Heart right ventricle (tissue), 16 donors: ENCODE data around the gene GP2. TPM values are rescaled to one million over a fixed set of nuclear protein-coding genes. Genes with fewer than 3 reads are reported as not detected.

Experiments used
- ATAC-seq, 8 donors: fragments of 200-7000 bp; cut with Tn5 transposase; one replicate each; pipeline ENCODE4 v1.9.1; 2020; ENCODE audit warnings: mild to moderate bottlenecking in 8 of 8, moderate library complexity in 8 of 8, moderate number of reproducible peaks in 1 of 8
- DNase-seq, 2 donors: peaks; one replicate each; pipeline ENCODE4 v3.0.0-alpha.2; 2020
- H3K27ac ChIP-seq, 10 donors: fragments of 200-600 bp; sonication (generic) in 2 of 10; one replicate each; pipeline versions ENCODE4 v1.5.0 to v1.8.0; 2020 to 2022; ENCODE audit warnings: mild to moderate bottlenecking in 3 of 10
- H3K27me3 ChIP-seq, 7 donors: fragments of 200-600 bp; one replicate each; pipeline ENCODE4 v1.8.0; 2021 to 2022; ENCODE audit warnings: mild to moderate bottlenecking in 2 of 7
- H3K36me3 ChIP-seq, 9 donors: fragments of 200-600 bp; sonication (generic) in 1 of 9; one replicate each; pipeline versions ENCODE4 v1.5.0 to v1.8.0; 2020 to 2022; ENCODE audit warnings: mild to moderate bottlenecking in 2 of 9
- H3K4me1 ChIP-seq, 9 donors: fragments of 200-600 bp; sonication (generic) in 1 of 9; one replicate each; pipeline versions ENCODE4 v1.5.0 to v1.8.0; 2020 to 2022; ENCODE audit warnings: mild to moderate bottlenecking in 4 of 9
- H3K4me3 ChIP-seq, 10 donors: fragments of 200-600 bp; sonication (generic) in 2 of 10; one replicate each; pipeline versions ENCODE4 v1.5.0 to v1.8.0; 2020 to 2022; ENCODE audit warnings: mild to moderate bottlenecking in 7 of 10, moderate library complexity in 2 of 10
- H3K9me3 ChIP-seq, 11 donors: fragments of 200-600 bp in 10 of 11; sonication (generic) in 2 of 11; one replicate each; pipeline versions ENCODE4 v1.5.0 to v1.8.0; 2013 to 2022; ENCODE audit warnings: mild to moderate bottlenecking in 2 of 11, control low read depth in 1 of 11, moderate library complexity in 1 of 11
- CTCF ChIP-seq, 9 donors: fragments of 200-600 bp; sonication (generic) in 2 of 9; IDR thresholded peaks; one replicate each; pipeline versions ENCODE4 v1.5.0 to v1.8.0; 2021 to 2022; ENCODE audit warnings: antibody characterized with exemption in 9 of 9, mild to moderate bottlenecking in 5 of 9, moderate library complexity in 1 of 9
- WGBS, 2 donors: extraction: QIAGEN DNeasy Blood & Tissue Kit; methylation state at CpG; one replicate each; pipeline ENCODE4 v1.1.7; 2013; ENCODE audit warnings: inconsistent platforms in 1 of 2; 5-methylcytosine and 5-hydroxymethylcytosine counted together
- intact Hi-C, 10 donors: fragments of 100-400 bp; cut with DNase I; formaldehyde crosslinking; loops; one replicate each; pipeline versions ENCODE4 v1.11.1 to v1.14.2; 2022
- polyA plus RNA-seq, 2 donors: library from polyadenylated mRNA; stranded (reverse); fragments of 200-250 nt; gene quantifications; one replicate each; pipeline ENCODE4 v1.2.3, GENCODE V29; 2013
- total RNA-seq, 10 donors: library from RNA; stranded (reverse); fragmentation: NEBNext Ultra II Directional in 3 of 10; extraction: Animal tissue kit (Norgen Biotek cat#: 25700) in 3 of 10; gene quantifications; one replicate each; pipeline versions ENCODE4 v1.2.1 to v1.2.4, GENCODE V29; 2021 to 2023
- donor health status: Arrhythmogenic right ventricular cardiomyopathy.
- donor health status: ischemic (EF 13 %, LVEDD 7.1; RV severe dilation, severe dysfunction).
- donor health status: healthy with polysubstance abuse.
- donor health status: DM: no; HTN: yes; CAD: no.
- donor health status: DM: no; HTN: no; CAD: no.
- donor health status: ischemic (EF 25% LVEDD 6.9; RV normal size, moderate dysfunction).
- donor health status: ischemic (EF 25% LVEDD 5.7; RV mildly dilated, moderate dysfunction).
- donor health status: healthy.
- donor health status: DM: yes; HTN: yes; CAD: no.
- donor health status: Ischemic cardiomyopathy.
- donor health status: ischemic (EF 35%, LVEDD 5.7; RV mildly dilated, moderate dysfunction).
- donor health status: nonischemic (EF 11% LVEDD 7.7; RV severe dilation, severe dysfunction).
- donor health status: DM: yes; HTN: yes; CAD: no.
- donor health status: PGD.
- donor health status: ischemic (EF 29% LVEDD 5.4; RV normal size, mild dysfunction).
- donor health status: nonischemic (EF 23%, LVEDD 6.1; RV moderate dilation, normal function).

The GP2 gene
- total and polyA plus RNA-seq, 12 donors, result 0.54 to 3.8 (median 2.6) TPM; not detected in 4

- 72 to 75% methylated on average over 5 of the region's 5 CpGs for WGBS, 2 donors
- ATAC-seq, result no peak
These were observed 17.3 kb upstream of the GP2 start for GRCh38 chr16:20344611-20345010.

GRCh38 chr16:20339744-20340143 lies 12.4 kb upstream of the GP2 start:
- H3K4me3 ChIP-seq, result no peak overlapping the region
- H3K27me3 ChIP-seq, result peaks cover 0 to 24% (median 9%) of the 10 kb centered on the region in 7 donors
- TF ChIP-seq CTCF (IDR thresholded peaks at IDR 0.05), result no peak
- H3K27ac ChIP-seq, result no peak overlapping the region
- WGBS, 2 donors, result 83 to 85% methylated on average over 3 of the region's 3 CpGs
- no peaks in the 10 kb centered on the region for H3K9me3 ChIP-seq
- intact Hi-C loops, result no loop called here
- DNase-seq (no peak), ATAC-seq (no peak)
- no peaks in the 10 kb centered on the region for H3K36me3 ChIP-seq
- no peaks in the 10 kb centered on the region for H3K4me1 ChIP-seq

More at GRCh38 chr16:20344611-20345010, 17.3 kb upstream of the GP2 start:
- TF ChIP-seq CTCF (IDR thresholded peaks at IDR 0.05), result no peak
- Histone ChIP-seq H3K27ac (no peak overlapping the region), H3K9me3 (no peaks in the 10 kb centered on the region), H3K27me3 (peaks cover 0 to 36% (median 26%) of the 10 kb centered on the region in 7 donors), H3K4me1 (no peaks in the 10 kb centered on the region), H3K4me3 (no peak overlapping the region), H3K36me3 (no peaks in the 10 kb centered on the region)
- intact Hi-C loops, result no loop called here
- DNase-seq, result no peak

GRCh38 chr16:20336955-20337354 lies 9.6 kb upstream of the GP2 start:
- Histone ChIP-seq H3K27me3 (peaks cover 0 to 36% (median 9%) of the 10 kb centered on the region in 7 donors), H3K27ac (no peak overlapping the region), H3K4me1 (no peaks in the 10 kb centered on the region), H3K4me3 (no peak overlapping the region), H3K9me3 (no peaks in the 10 kb centered on the region), H3K36me3 (no peaks in the 10 kb centered on the region)
- TF ChIP-seq CTCF (IDR thresholded peaks at IDR 0.05), result no peak
- intact Hi-C loops, result no loop called here
- DNase-seq (no peak), ATAC-seq (no peak)
- 44 to 46% methylated on average over 2 of the region's 2 CpGs for WGBS, 2 donors

GRCh38 chr16:20334396-20334795 lies 7.1 kb upstream of the GP2 start:
- DNase-seq, result no peak
- 75 to 79% methylated on average over 1 of the region's 1 CpG for WGBS, 2 donors
- intact Hi-C loops, result no loop called here
- Histone ChIP-seq H3K36me3 (no peaks in the 10 kb centered on the region), H3K27ac (no peak overlapping the region), H3K4me1 (no peaks in the 10 kb centered on the region), H3K4me3 (no peak overlapping the region), H3K9me3 (no peaks in the 10 kb centered on the region), H3K27me3 (peaks cover 0 to 36% (median 10%) of the 10 kb centered on the region in 7 donors)
- ATAC-seq, result no peak
- no peak for TF ChIP-seq CTCF (IDR thresholded peaks at IDR 0.05)
